NB4 (cell line): ENCODE data around the gene NELL1.
"Not testable (repeated sequence)": the region's sequence is repeated elsewhere in the genome, so short reads cannot be mapped to it uniquely, and the experiment has no call there.

Experiments
- DNase-seq: peaks from one replicate; pipeline ENCODE4 v3.0.0; 2010; ENCODE audit warnings: low read depth
- H3K4me3 ChIP-seq: one replicate; pipeline ENCODE4 v1.5.1; 2011; ENCODE audit warnings: mild to moderate bottlenecking, low read depth, low read length, moderate library complexity
- CTCF ChIP-seq: IDR thresholded peaks from one replicate; pipeline ENCODE4 v1.5.1; 2012; ENCODE audit warnings: low read depth, low read length
- MYC ChIP-seq: IDR thresholded peaks from 2 replicates; pipeline ENCODE4 v1.6.1; 2011; ENCODE audit warnings: low read depth, low read length
- POLR2A ChIP-seq: IDR thresholded peaks from 2 replicates; pipeline ENCODE4 v1.6.1; 2011; ENCODE audit warnings: mild to moderate bottlenecking; ENCODE audit not compliant: insufficient read length; ENCODE audit errors: extremely low read depth
- TF ChIP-seq, protein P1 (sequence below): IDR thresholded peaks from 2 replicates; pipeline ENCODE4 v1.6.1; 2011; ENCODE audit warnings: low read depth, low read length

Gene NELL1

GRCh38 chr11:20844216-20844615 is 174.8 kb downstream of the NELL1 start:
- TF ChIP-seq, protein P1, sequence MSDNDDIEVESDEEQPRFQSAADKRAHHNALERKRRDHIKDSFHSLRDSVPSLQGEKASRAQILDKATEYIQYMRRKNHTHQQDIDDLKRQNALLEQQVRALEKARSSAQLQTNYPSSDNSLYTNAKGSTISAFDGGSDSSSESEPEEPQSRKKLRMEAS: no peak
- TF ChIP-seq POLR2A (no peak), MYC (no peak), CTCF (no peak)
- H3K4me3 ChIP-seq: no peak overlapping the region
- DNase-seq: no peak

- no peak for DNase-seq
- TF ChIP-seq MYC (no peak), CTCF (no peak), POLR2A (no peak)
- H3K4me3 ChIP-seq: no peak overlapping the region
These were observed 175.2 kb downstream of the NELL1 start for GRCh38 chr11:20844630-20845029.

- DNase-seq: peak; percentile 21
These were observed 185.0 kb downstream of the NELL1 start for GRCh38 chr11:20854215-20854955.

GRCh38 chr11:20861322-20861721 is 191.9 kb downstream of the NELL1 start:
- TF ChIP-seq, protein P1: no peak
- no peak for TF ChIP-seq MYC
- no peak for TF ChIP-seq CTCF
- TF ChIP-seq POLR2A: no peak
- DNase-seq: no peak
- H3K4me3 ChIP-seq: no peak overlapping the region

More at GRCh38 chr11:20854215-20854955, 185.0 kb downstream of the NELL1 start:
- no peak overlapping the region for H3K4me3 ChIP-seq
- TF ChIP-seq, protein P1: no peak
- TF ChIP-seq POLR2A (no peak), CTCF (no peak), MYC (no peak)

DNA sequence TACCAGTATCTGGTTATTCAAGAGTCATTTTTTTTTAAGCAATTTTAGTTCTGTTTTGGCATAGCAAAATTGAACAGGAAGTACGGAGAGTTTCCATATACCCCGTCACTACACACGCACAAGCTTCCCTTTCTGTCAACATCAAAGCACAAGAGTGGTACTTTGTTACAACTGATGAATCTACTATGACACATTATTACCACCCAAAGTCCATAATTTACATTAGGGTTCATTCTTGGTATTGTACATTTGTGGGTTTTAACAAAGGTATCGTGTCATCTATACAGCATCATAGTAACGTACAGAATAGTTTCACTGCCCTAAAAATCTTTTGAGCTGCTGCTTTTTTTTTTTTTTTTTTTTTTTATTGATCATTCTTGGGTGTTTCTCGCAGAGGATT is 192.9 kb downstream of the NELL1 start:
- not testable (repeated sequence) for H3K4me3 ChIP-seq, DNase-seq

GRCh38 chr11:20864628-20865027 is 195.2 kb downstream of the NELL1 start:
- TF ChIP-seq MYC: no peak
- TF ChIP-seq, protein P1: no peak
- TF ChIP-seq POLR2A: no peak

GRCh38 chr11:20865161-20865560 is 195.8 kb downstream of the NELL1 start:
- no peak for TF ChIP-seq CTCF
- no peak for TF ChIP-seq POLR2A
- TF ChIP-seq, protein P1: no peak
- TF ChIP-seq MYC: no peak
- no peak overlapping the region for H3K4me3 ChIP-seq
- DNase-seq: no peak

More at GRCh38 chr11:20864628-20865027, 195.2 kb downstream of the NELL1 start:
- no peak for DNase-seq
- H3K4me3 ChIP-seq: no peak overlapping the region
